Stimulated activated CD4-positive, alpha-beta T cell treated with anti-CD3 and anti-CD28 coated beads, TNF-alpha, amount 100 ng/mL, for 4 hours (primary cell): ENCODE measurements around the gene TFF1.

Experiments used
- DNase-seq, 3 experiments: peaks; one replicate each; pipeline ENCODE4 v3.0.0-alpha.2; 2020; ENCODE audit warnings: low read depth in 3 of 3

Gene TFF1

DNA sequence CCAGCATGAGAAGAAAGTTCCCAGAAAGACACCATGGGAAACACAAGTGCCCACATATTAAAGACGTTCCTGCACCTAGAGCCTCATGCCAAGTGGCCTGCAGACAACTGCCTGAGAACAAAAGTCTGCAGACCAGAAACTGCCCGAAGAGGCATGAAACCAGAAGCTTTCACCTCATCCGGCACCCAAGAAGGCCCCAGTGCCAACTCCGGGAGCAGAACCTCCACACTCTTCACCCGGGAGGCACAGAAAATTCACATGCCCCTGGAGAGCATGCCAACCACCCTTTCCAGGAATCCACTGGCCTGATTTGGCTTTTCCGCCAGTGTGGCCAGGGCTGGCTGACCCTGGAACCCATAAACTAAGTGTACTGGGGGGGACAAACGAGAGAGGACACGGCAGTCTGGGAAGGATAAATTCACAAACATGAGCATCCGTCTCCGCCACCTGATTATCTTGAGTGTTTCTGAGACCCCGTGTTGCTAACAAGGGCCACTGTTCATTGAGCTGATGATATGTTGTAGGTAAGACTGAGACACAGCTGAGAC is 22.3 kb downstream of the TFF1 start:
- DNase-seq = no peak

DNA sequence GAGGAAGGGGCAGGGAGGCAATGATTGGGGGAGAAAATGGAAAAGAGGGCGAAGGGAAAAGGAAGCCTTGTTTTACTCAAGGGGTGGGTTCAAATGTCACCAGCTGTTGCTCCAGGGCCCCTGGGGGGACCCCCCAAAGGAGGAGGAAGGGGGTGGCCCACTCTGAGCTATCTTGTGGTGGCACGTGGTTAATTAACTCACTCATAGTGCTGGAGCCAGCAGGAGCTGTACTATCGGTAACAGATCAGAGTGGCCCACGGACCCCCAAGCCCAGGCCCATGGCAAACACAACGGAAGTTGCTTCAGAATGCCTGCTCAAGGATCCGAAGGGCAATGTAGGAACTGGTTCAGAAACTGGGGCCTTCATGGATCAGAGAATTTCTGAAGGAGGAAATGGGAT is 22.8 kb downstream of the TFF1 start:
- no peak for DNase-seq

DNA sequence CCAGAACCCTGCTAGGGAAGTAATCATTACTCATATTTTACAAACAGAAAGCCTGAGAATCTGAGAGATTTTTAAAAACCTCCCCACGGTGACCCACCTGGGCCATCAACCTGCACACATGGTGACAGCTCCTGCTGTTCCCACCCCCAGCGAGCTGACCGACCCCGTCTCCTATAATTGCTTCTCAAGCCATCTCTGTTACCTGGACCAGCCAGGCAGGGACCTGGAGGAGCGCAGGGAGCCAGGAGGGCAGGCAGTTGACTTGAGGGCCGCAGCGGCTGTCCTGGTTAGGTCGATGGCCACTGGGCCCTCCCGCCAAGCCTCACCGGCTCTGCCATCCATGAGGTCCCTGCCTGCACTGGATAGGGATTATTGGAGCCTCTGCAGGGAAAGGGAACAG is 23.2 kb downstream of the TFF1 start:
- DNase-seq = no peak

- DNase-seq = no peak
Measured at GRCh38 chr21:42341776-42342542, 24.4 kb downstream of the TFF1 start.

- DNase-seq = no peak
Measured at GRCh38 chr21:42340187-42341050, 25.9 kb downstream of the TFF1 start.

DNA sequence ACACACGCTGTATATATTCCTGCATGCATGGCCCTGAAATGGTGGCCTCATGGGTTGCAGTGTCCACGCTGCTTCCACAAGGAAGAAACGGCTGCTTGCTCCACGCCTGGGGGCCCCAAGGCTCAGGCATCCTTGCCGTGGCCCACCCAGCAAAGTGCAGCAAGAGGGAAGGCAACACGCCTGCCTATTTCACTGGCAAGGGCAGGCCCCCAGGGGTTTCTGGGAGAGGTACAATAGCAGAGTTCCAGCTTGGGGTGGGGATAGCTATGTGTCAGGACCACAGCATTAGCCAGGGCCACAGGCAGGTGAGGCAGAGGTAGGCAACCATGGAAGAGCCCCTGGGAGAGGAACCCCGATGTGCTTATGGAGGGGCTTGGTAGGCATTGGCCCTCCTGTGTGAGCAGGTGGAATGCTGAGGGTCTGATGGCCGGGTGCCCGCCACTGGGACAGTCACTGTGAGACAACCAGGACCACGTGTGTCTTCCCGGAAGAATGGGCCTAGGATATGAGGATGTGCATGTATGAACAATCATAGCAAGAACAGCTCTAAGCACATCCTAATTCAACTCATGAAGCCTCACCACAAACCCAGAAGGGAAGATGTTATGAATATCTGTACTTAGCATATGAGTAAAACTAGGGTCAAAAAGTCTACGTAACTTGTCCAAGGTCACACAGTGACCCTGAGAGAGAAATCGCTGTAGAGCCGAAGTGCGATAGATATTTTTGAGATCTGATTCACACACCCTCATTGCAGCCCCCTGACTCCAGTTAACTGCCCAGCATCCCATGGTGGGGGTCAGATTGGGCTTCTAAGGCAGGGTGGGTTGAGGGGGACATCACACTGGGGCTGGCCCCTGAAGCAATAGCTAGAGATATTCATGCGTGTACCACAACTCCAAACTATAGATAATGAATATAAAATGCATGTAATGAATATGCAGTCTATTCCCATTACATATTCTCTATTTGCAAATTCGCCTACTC is 27.3 kb downstream of the TFF1 start:
- DNase-seq = no peak

- DNase-seq = peak; percentile 68 to 78 (median 72)
Measured at GRCh38 chr21:42337830-42338728, 28.3 kb downstream of the TFF1 start.

GRCh38 chr21:42337276-42337675 is 29.1 kb downstream of the TFF1 start:
- no peak for DNase-seq

- DNase-seq = no peak
Measured at GRCh38 chr21:42336054-42336453, 30.3 kb downstream of the TFF1 start.

DNA sequence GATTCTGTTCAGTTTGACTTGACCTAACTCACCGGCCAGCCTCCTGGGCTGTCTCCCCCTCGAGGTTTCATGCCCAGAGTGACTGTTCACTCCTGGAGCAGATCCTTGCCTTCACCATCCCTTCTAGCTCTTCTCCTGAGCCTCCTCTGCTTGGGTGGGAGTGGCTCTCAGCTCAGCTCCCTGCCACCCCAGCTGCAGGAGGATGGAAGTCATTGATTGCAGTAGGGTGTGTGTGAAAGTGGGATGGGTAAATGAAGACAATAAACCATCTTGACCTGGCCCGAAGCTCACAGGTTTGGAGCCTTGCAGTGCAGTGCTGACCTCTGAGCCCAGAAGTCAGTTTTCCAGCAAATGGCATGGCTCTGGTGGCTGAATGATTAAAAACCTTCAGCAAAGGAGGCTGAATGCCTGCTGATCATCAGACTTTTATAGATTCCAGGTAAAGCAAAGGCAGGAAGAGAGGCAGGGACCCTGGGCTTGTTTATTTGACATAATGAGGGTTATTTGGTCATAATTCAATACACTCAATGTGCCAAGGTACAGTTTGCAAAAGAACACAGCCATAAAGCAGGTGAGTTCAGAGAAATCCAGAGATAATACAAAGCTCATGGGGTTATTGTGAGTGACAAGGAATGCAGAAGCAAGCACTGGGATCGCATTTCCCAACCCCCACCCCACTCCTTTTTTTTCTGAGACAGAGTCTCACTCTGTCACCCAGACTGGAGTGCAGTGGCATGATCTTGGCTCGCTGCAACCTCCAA is 33.6 kb downstream of the TFF1 start:
- DNase-seq = no peak

DNA sequence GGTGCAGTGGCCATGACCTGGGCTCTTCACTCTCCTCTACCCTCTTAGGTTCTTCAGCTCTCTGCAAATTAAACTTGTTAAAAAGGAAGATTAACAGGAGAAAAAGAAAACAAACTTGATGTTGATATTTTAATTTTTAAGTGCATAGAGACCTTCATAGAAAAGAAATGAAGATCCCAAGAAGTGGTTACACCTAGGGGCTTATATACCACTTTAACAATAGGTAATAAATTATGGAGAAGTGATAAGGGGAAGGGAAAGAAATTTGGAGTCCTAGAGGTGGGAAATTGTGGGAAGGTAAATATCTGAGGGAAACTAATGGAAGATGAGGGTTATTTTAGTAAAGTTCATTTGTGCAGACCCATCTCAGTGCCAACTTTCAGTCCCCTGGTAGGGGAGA is 34.7 kb downstream of the TFF1 start:
- DNase-seq = no peak

DNA sequence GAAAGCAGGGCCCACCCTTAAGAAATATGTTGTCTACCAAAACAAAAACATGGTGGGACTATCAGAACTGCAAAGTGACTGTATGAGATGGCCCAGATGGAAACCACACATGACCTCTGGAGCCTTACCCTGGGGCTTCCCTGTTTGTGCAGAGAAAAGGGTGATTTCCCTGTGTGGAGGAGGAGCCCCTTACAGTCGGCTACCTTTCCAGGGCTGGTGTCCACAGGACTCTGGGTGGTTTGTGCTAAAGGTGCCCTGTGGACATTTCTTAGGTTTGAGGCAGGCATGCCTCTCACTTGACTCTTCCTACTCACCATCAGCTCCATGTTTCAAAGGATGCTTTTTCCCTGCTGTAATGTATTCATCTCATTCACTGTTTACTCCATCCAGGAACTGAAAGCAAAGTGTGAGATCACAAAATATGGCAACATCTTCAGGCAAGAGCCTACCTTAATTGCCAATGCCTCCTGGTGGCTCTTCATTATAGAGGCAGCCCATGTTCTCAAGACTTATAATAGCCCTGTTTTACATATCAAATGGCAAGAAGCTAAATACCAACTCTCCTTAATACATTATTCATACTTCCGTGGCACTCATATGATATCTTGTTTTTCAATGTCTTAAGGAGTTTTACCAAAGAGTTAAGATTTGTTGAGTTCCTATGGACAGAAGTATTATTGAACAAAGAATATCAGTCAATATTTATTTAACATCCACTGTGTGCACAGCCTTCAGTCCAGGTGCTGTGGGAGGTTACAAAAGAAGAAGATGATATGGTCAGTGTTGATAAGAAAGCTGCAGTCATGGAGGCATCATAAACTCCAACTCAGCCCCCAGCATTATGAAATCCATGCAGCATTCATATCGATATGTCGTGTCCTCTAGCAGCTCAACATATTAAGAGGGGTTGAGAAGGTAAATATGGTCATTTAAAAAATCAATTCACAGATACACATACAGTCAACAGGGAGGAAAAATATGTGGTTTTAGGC is 35.7 kb downstream of the TFF1 start:
- no peak for DNase-seq

GRCh38 chr21:42324896-42325295 is 41.4 kb downstream of the TFF1 start:
- no peak for DNase-seq

GRCh38 chr21:42321845-42322244 is 44.5 kb downstream of the TFF1 start:
- no peak for DNase-seq

GRCh38 chr21:42321231-42321630 is 45.1 kb downstream of the TFF1 start:
- DNase-seq = no peak

DNA sequence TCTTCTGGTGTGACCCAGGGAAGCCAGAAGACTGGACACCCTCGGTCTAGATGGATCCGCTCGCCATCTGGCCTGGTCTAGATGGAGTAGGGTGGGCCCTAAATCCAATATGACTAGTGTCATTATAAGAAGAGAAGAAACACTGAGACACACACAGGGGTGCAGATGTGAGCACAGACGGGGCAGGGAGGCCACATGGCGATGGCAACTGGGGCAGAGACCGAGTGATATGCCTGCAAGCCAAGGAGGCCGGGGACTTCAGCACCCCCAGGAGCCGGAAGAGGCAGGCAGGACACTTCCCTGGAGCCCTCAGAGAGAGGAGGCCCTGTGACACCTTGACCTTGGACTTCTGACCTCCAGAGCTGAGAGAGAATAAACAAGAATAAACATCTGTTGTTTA is 45.5 kb downstream of the TFF1 start:
- no peak for DNase-seq

DNA sequence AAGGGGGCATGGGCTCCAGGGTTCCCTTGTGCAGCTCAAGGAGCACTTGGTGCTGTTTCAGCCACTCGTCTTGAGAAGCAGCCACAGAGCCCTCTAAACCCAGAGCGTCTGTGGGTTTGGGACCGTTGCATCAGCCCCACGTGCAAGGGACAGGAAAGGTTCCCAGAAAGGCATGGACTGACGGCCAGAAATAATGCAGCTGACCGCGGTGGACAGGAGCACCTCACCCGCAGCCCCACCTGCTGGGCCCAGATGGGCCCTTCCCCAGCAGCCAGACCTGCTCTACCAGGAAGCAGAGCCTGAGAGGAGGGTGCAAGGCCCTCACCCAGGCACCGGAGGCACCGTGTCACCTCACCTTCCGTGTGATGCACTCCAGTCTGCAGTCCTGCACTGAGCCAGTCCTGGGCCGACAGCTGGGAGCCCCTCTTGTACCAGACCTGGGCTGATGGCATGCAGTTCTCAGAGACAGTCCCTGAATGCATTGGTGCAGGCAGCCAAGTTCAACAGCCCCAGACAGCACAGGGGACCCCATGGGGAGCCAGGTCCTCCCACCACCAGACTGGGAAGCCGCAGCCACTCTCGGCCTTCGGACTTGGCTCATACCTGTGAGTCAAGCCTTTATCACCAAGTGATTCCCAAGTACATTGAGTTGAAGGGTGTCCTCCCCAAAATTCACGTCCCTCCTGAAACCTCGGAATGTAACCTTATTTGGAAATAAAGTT is 46.3 kb downstream of the TFF1 start:
- DNase-seq = no peak

DNA sequence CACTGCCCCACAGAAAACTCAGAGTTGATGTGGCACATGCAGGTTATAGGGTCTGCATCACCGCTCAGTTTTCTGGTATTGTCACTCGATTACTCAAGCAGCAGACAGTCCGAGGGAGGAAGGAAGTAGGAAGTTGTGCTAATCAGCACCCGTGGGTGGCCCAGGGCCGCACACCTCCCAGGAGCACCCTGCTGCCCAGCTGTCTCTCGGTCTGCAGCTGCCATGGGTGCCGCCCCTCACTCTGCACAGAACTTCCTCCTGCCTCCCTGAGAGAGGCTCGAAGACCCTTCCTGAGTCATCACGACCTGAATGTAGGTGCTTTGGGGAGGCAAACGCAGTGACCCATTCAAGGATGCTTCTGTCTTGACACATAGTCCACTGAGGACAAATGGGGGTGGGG is 47.0 kb downstream of the TFF1 start:
- DNase-seq = no peak
